Stimulated activated naive CD8-positive, alpha-beta T cell treated with anti-CD3 and anti-CD28 coated beads, Interleukin-15, amount 100 ng/mL, for 72 hours (primary cell): Measurements from ENCODE around the gene FUT3.
A peak's percentile ranks its signal among the peaks of the same experiment; 100 is the strongest.

Source experiments
- ATAC-seq: fragments of 150-1000 bp; cut with Tn5 transposase; 2 replicates; pipeline ENCODE4 v1.10.0; 2021; ENCODE audit warnings: mild to moderate bottlenecking, moderate library complexity
- DNase-seq, 2 donors: peaks; one replicate each; pipeline ENCODE4 v3.0.0; 2021 to 2022
- H3K27ac Mint-ChIP-seq, 2 donors: one replicate each; pipeline ENCODE4 v1.8.0; 2022; ENCODE audit warnings: mild to moderate bottlenecking in 2 of 2, mixed read lengths in 2 of 2, moderate library complexity in 2 of 2
- H3K27me3 Mint-ChIP-seq: one replicate; pipeline ENCODE4 v1.8.0; 2022; ENCODE audit warnings: mixed read lengths
- H3K4me1 Mint-ChIP-seq: one replicate; pipeline ENCODE4 v1.8.0; 2022; ENCODE audit warnings: mild to moderate bottlenecking, mixed read lengths
- H3K4me3 Mint-ChIP-seq, 2 donors: one replicate each; pipeline ENCODE4 v1.8.0; 2022; ENCODE audit warnings: mild to moderate bottlenecking in 2 of 2, mixed read lengths in 2 of 2, moderate library complexity in 1 of 2
- H3K9me3 Mint-ChIP-seq, 2 donors: one replicate each; pipeline ENCODE4 v1.8.0; 2022; ENCODE audit warnings: mixed read lengths in 2 of 2

The FUT3 gene

GRCh38 chr19:5824751-5825150, 26.5 kb downstream of the FUT3 start:
- H3K27me3 Mint-ChIP-seq = no peaks in the 10 kb centered on the region
- no peaks in the 10 kb centered on the region for H3K9me3 Mint-ChIP-seq
- no peak overlapping the region for H3K27ac Mint-ChIP-seq
- ATAC-seq (no peak), DNase-seq (no peak)
- no peak overlapping the region for H3K4me3 Mint-ChIP-seq
- peaks cover 21% of the 10 kb centered on the region for H3K4me1 Mint-ChIP-seq

- Mint-ChIP-seq H3K27ac (no peak overlapping the region), H3K27me3 (no peaks in the 10 kb centered on the region), H3K4me1 (peaks cover 21% of the 10 kb centered on the region), H3K4me3 (no peak overlapping the region), H3K9me3 (no peaks in the 10 kb centered on the region)
- ATAC-seq (no peak), DNase-seq (no peak)
Observed at GRCh38 chr19:5823579-5824281, 27.5 kb downstream of the FUT3 start.

GRCh38 chr19:5822181-5822844, 28.9 kb downstream of the FUT3 start:
- Mint-ChIP-seq H3K27me3 (no peaks in the 10 kb centered on the region), H3K4me1 (peaks cover 13% of the 10 kb centered on the region), H3K27ac (no peak overlapping the region), H3K9me3 (no peaks in the 10 kb centered on the region), H3K4me3 (no peak overlapping the region)
- no peak for ATAC-seq
- no peak for DNase-seq

GRCh38 chr19:5821521-5822180, 29.6 kb downstream of the FUT3 start:
- Mint-ChIP-seq H3K9me3 (no peaks in the 10 kb centered on the region), H3K4me3 (no peak overlapping the region), H3K27me3 (peaks cover 7% of the 10 kb centered on the region), H3K27ac (no peak overlapping the region), H3K4me1 (peaks cover 6% of the 10 kb centered on the region)
- no peak for ATAC-seq
- DNase-seq = no peak

GRCh38 chr19:5820785-5821184, 30.5 kb downstream of the FUT3 start:
- no peak for DNase-seq
- no peak overlapping the region for H3K27ac Mint-ChIP-seq
- peaks cover 7% of the 10 kb centered on the region for H3K27me3 Mint-ChIP-seq
- H3K9me3 Mint-ChIP-seq = no peaks in the 10 kb centered on the region
- H3K4me3 Mint-ChIP-seq = no peak overlapping the region
- ATAC-seq = no peak
- H3K4me1 Mint-ChIP-seq = no peaks in the 10 kb centered on the region

GRCh38 chr19:5818594-5818993, 32.7 kb downstream of the FUT3 start:
- no peak for DNase-seq
- peaks cover 7% of the 10 kb centered on the region for H3K27me3 Mint-ChIP-seq
- H3K9me3 Mint-ChIP-seq = no peaks in the 10 kb centered on the region
- no peak overlapping the region for H3K27ac Mint-ChIP-seq
- ATAC-seq = no peak
- no peak overlapping the region for H3K4me3 Mint-ChIP-seq
- no peaks in the 10 kb centered on the region for H3K4me1 Mint-ChIP-seq

GRCh38 chr19:5817218-5817617, 34.0 kb downstream of the FUT3 start:
- H3K27me3 Mint-ChIP-seq = peaks cover 7% of the 10 kb centered on the region
- no peaks in the 10 kb centered on the region for H3K4me1 Mint-ChIP-seq
- no peak overlapping the region for H3K27ac Mint-ChIP-seq
- no peak overlapping the region for H3K4me3 Mint-ChIP-seq
- DNase-seq (no peak), ATAC-seq (no peak)
- H3K9me3 Mint-ChIP-seq = no peaks in the 10 kb centered on the region

GRCh38 chr19:5814852-5815246, 36.4 kb downstream of the FUT3 start:
- H3K4me3 Mint-ChIP-seq = no peak overlapping the region
- H3K27me3 Mint-ChIP-seq = peaks cover 7% of the 10 kb centered on the region
- no peaks in the 10 kb centered on the region for H3K9me3 Mint-ChIP-seq
- H3K27ac Mint-ChIP-seq = no peak overlapping the region
- no peak for DNase-seq
- ATAC-seq = no peak
- H3K4me1 Mint-ChIP-seq = no peaks in the 10 kb centered on the region

GRCh38 chr19:5814123-5814851, 37.0 kb downstream of the FUT3 start:
- peaks cover 7% of the 10 kb centered on the region for H3K27me3 Mint-ChIP-seq
- no peak for DNase-seq
- no peak overlapping the region for H3K4me3 Mint-ChIP-seq
- no peaks in the 10 kb centered on the region for H3K9me3 Mint-ChIP-seq
- no peaks in the 10 kb centered on the region for H3K4me1 Mint-ChIP-seq
- no peak overlapping the region for H3K27ac Mint-ChIP-seq
- no peak for ATAC-seq

GRCh38 chr19:5811117-5811516, 40.1 kb downstream of the FUT3 start:
- no peak overlapping the region for H3K27ac Mint-ChIP-seq
- H3K4me3 Mint-ChIP-seq = no peak overlapping the region
- H3K27me3 Mint-ChIP-seq = peaks cover 10% of the 10 kb centered on the region
- no peak for DNase-seq
- H3K4me1 Mint-ChIP-seq = peaks cover under 1% of the 10 kb centered on the region
- no peak for ATAC-seq
- H3K9me3 Mint-ChIP-seq = no peaks in the 10 kb centered on the region

- H3K27me3 Mint-ChIP-seq = peaks cover 21% of the 10 kb centered on the region
- H3K4me3 Mint-ChIP-seq = no peak overlapping the region
- H3K4me1 Mint-ChIP-seq = peaks cover 11% of the 10 kb centered on the region
- DNase-seq = no peak
- no peak for ATAC-seq
- no peaks in the 10 kb centered on the region for H3K9me3 Mint-ChIP-seq
- H3K27ac Mint-ChIP-seq = no peak overlapping the region
Observed at GRCh38 chr19:5809469-5809868, 41.8 kb downstream of the FUT3 start.

- ATAC-seq = no peak
- no peak for DNase-seq
- Mint-ChIP-seq H3K27me3 (peaks cover 25% of the 10 kb centered on the region), H3K27ac (no peak overlapping the region), H3K9me3 (no peaks in the 10 kb centered on the region), H3K4me3 (no peak overlapping the region), H3K4me1 (peaks cover 15% of the 10 kb centered on the region)
Observed at GRCh38 chr19:5809053-5809452, 42.2 kb downstream of the FUT3 start.

GRCh38 chr19:5808120-5808816, 43.0 kb downstream of the FUT3 start:
- no peak for ATAC-seq
- Mint-ChIP-seq H3K27me3 (peaks cover 28% of the 10 kb centered on the region), H3K9me3 (no peaks in the 10 kb centered on the region), H3K27ac (no peak overlapping the region), H3K4me3 (no peak overlapping the region), H3K4me1 (peaks cover 23% of the 10 kb centered on the region)
- no peak for DNase-seq

GRCh38 chr19:5806905-5807304, 44.3 kb downstream of the FUT3 start:
- Mint-ChIP-seq H3K27me3 (peaks cover 39% of the 10 kb centered on the region), H3K4me1 (peaks cover 36% of the 10 kb centered on the region), H3K27ac (no peak overlapping the region), H3K4me3 (no peak overlapping the region), H3K9me3 (no peaks in the 10 kb centered on the region)
- ATAC-seq (no peak), DNase-seq (no peak)

- Mint-ChIP-seq H3K4me3 (peak overlapping the region; percentile 29 to 77), H3K9me3 (no peaks in the 10 kb centered on the region), H3K4me1 (peaks cover 40% of the 10 kb centered on the region), H3K27me3 (peaks cover 44% of the 10 kb centered on the region), H3K27ac (no peak overlapping the region)
- DNase-seq = no peak
- ATAC-seq = no peak
Observed at GRCh38 chr19:5806133-5806489, 45.1 kb downstream of the FUT3 start.
